K562 (cell line): ENCODE data around the gene ARHGAP26.

Experiments
- BACH1 ChIP-seq: fragments of 200-800 bp; sonication (Bioruptor generic); IDR thresholded peaks from 2 replicates; pipeline ENCODE4 v1.6.1; 2016; ENCODE audit warnings: missing genetic modification characterization, missing compliant biosample characterization
- EZH2 ChIP-seq: IDR thresholded peaks from 2 replicates; pipeline ENCODE4 v1.6.1; 2012; ENCODE audit warnings: low read depth, mild to moderate bottlenecking, inconsistent platforms, low read length, borderline replicate concordance
- TF ChIP-seq, protein P1 (sequence below): sonication (generic); formaldehyde crosslinking; IDR thresholded peaks from 2 replicates; pipeline ENCODE4 v1.5.0; 2020; ENCODE audit warnings: missing genetic modification reagents

DNA sequence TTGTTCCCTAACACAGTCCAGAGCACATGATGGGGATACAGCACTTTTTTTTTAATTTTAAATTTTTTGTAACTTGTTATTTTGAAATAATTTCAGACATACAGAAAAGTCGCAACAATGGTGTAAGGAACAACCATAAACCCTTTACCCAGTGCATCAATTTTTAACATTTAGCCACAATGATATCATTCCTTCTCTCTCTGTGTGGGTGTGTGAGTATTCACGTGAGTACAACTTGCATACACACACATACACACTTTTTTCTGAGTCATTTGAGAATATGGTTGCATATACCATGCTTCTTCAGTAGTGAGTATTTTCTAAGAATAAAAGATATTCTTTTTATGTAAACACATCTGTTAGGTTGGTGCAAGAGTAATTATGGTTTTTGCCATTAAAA is 135.2 kb downstream of the ARHGAP26 start:
- TF ChIP-seq EZH2 (no peak), BACH1 (tag) (no peak)
- TF ChIP-seq, protein P1, sequence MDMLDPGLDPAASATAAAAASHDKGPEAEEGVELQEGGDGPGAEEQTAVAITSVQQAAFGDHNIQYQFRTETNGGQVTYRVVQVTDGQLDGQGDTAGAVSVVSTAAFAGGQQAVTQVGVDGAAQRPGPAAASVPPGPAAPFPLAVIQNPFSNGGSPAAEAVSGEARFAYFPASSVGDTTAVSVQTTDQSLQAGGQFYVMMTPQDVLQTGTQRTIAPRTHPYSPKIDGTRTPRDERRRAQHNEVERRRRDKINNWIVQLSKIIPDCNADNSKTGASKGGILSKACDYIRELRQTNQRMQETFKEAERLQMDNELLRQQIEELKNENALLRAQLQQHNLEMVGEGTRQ (CRISPR knock-in tag): no peak
